A549 (cell line): ENCODE results near the gene TPPP2. TPM values are rescaled to one million over a fixed set of nuclear protein-coding genes. Genes with fewer than 3 reads are reported as not detected.

Source experiments
- ATAC-seq, 2 experiments: fragments of 200-7000 bp in 1 of 2; fragments of >200 bp in 1 of 2; cut with Nextera tagmentation in 1 of 2; cut with Tn5 transposase in 1 of 2; 3 replicates each; pipeline versions ENCODE4 v1.8.0 to v1.9.1; 2018 to 2020; ENCODE audit warnings: mild to moderate bottlenecking in 1 of 2, moderate library complexity in 1 of 2
- CTCF ChIA-PET: fragments of 300-600 bp; sonication (Branson Sonifier 250); formaldehyde crosslinking; extraction: SDS; loops from one replicate; lab custom pipeline; 2021; ENCODE audit warnings: antibody characterized with exemption, inconsistent platforms; lab: Yijun Ruan, JAX
- POLR2A ChIA-PET: fragments of 350-600 bp; formaldehyde crosslinking; extraction: SDS; loops from one replicate; lab custom pipeline; 2021; ENCODE audit warnings: antibody characterized with exemption, inconsistent platforms; lab: Yijun Ruan, JAX
- DNase-seq, 2 experiments: peaks; one replicate each; pipeline versions ENCODE4 v3.0.0 to v3.0.0-alpha.2; 2011 to 2016; ENCODE audit warnings: low read depth in 1 of 2, low spot score in 1 of 2
- FAIRE-seq: peaks from 2 replicates; lab custom pipeline; 2011; peaks lifted over from hg19 to GRCh38; lab: Jason Lieb, UNC
- H3K27ac ChIP-seq, 2 experiments: fragments of >200 bp; sonication (Bioruptor Twin); formaldehyde crosslinking; 3 replicates each; pipeline ENCODE4 v1.5.1; 2016 to 2017
- H3K4me1 ChIP-seq: fragments of >200 bp; sonication (Bioruptor Twin); formaldehyde crosslinking; 3 replicates; pipeline ENCODE4 v1.6.1; 2016
- H3K4me2 ChIP-seq: fragments of >200 bp; sonication (Bioruptor Twin); formaldehyde crosslinking; 3 replicates; pipeline ENCODE4 v1.6.1; 2016
- H3K4me3 ChIP-seq: fragments of >200 bp; sonication (Bioruptor Twin); formaldehyde crosslinking; 3 replicates; pipeline ENCODE4 v1.5.1; 2016
- H3K9me3 ChIP-seq: fragments of >200 bp; sonication (Bioruptor Twin); formaldehyde crosslinking; 3 replicates; pipeline ENCODE4 v1.6.1; 2016
- CBX2 ChIP-seq: fragments of 200-600 bp; sonication (generic); IDR thresholded peaks from 2 replicates; pipeline ENCODE4 v1.6.1; 2016; ENCODE audit warnings: low read depth, mild to moderate bottlenecking, borderline replicate concordance
- CEBPB ChIP-seq, 2 experiments: fragments of >200 bp in 1 of 2; sonication (Bioruptor Twin) in 1 of 2; formaldehyde crosslinking in 1 of 2; IDR thresholded peaks; 2 replicates each; pipeline ENCODE4 v1.6.1; 2012 to 2016
- E2F6 ChIP-seq: IDR thresholded peaks from 2 replicates; pipeline ENCODE4 v1.6.1; 2012; ENCODE audit warnings: low read depth, borderline replicate concordance
- EHF ChIP-seq: fragments of 250-450 bp; sonication (Bioruptor Pico); IDR thresholded peaks from 2 replicates; pipeline ENCODE4 v1.5.0; 2020; ENCODE audit warnings: mild to moderate bottlenecking
- EHMT2 ChIP-seq: fragments of 200-600 bp; sonication (generic); IDR thresholded peaks from 2 replicates; pipeline ENCODE4 v1.6.1; 2016; ENCODE audit warnings: antibody characterized with exemption, low read depth, mild to moderate bottlenecking, moderate library complexity
- ELK1 ChIP-seq: fragments of 150-350 bp; IDR thresholded peaks from 2 replicates; pipeline ENCODE4 v1.6.1; 2014; ENCODE audit warnings: low read depth, mild to moderate bottlenecking, low read length
- GATA3 ChIP-seq: IDR thresholded peaks from 2 replicates; pipeline ENCODE4 v1.6.1; 2012; ENCODE audit warnings: borderline replicate concordance
- HDAC2 ChIP-seq: fragments of 200-600 bp; sonication (generic); IDR thresholded peaks from 2 replicates; pipeline ENCODE4 v1.6.1; 2016
- HEYL ChIP-seq: fragments of 250-450 bp; sonication (Bioruptor Pico); IDR thresholded peaks from 2 replicates; pipeline ENCODE4 v1.8.0; 2021; ENCODE audit warnings: mild to moderate bottlenecking, moderate library complexity
- HOXB13 ChIP-seq: fragments of 250-450 bp; sonication (Bioruptor Pico); IDR thresholded peaks from 2 replicates; pipeline ENCODE4 v1.5.0; 2020; ENCODE audit warnings: low read depth, mild to moderate bottlenecking, moderate library complexity
- HOXB5 ChIP-seq: fragments of 250-450 bp; sonication (Bioruptor Pico); IDR thresholded peaks from 2 replicates; pipeline ENCODE4 v1.5.0; 2020; ENCODE audit warnings: mild to moderate bottlenecking, moderate library complexity
- JUN ChIP-seq, 2 experiments: fragments of >200 bp; sonication (Bioruptor Twin); formaldehyde crosslinking; IDR thresholded peaks; 2 replicates in 1 of 2; 3 replicates in 1 of 2; pipeline ENCODE4 v1.6.1; 2016 to 2017
- JUNB ChIP-seq: fragments of >200 bp; sonication (Bioruptor Twin); formaldehyde crosslinking; IDR thresholded peaks from 2 replicates; pipeline ENCODE4 v1.6.1; 2016
- KDM5A ChIP-seq: fragments of 200-600 bp; sonication (generic); IDR thresholded peaks from 2 replicates; pipeline ENCODE4 v1.6.1; 2016; ENCODE audit warnings: antibody characterized with exemption, mild to moderate bottlenecking
- MAX ChIP-seq: IDR thresholded peaks from 2 replicates; pipeline ENCODE4 v1.6.1; 2012
- MYC ChIP-seq: IDR thresholded peaks from 2 replicates; pipeline ENCODE4 v1.6.1; 2012; ENCODE audit warnings: mild to moderate bottlenecking, inconsistent platforms, low read length, improper control_type of control experiment, borderline replicate concordance
- NPAS2 ChIP-seq: fragments of 250-450 bp; sonication (Bioruptor Pico); IDR thresholded peaks from 2 replicates; pipeline ENCODE4 v1.8.0; 2022; ENCODE audit warnings: mild to moderate bottlenecking, moderate library complexity, borderline replicate concordance
- NR3C1 ChIP-seq: fragments of >200 bp; sonication (Bioruptor Twin); formaldehyde crosslinking; IDR thresholded peaks from 3 replicates; pipeline ENCODE4 v1.6.1; 2017
- RAD21 ChIP-seq, 2 experiments: fragments of >200 bp in 1 of 2; sonication (Bioruptor Twin) in 1 of 2; formaldehyde crosslinking in 1 of 2; IDR thresholded peaks in 1 of 2; conservative IDR thresholded peaks in 1 of 2; 2 replicates in 1 of 2; 3 replicates in 1 of 2; pipeline ENCODE4 v1.6.1; 2012 to 2018; ENCODE audit warnings: inconsistent platforms in 1 of 2
- REST ChIP-seq: fragments of 200-600 bp; sonication (generic); IDR thresholded peaks from 2 replicates; pipeline ENCODE4 v1.6.1; 2016; ENCODE audit warnings: antibody characterized with exemption, mild to moderate bottlenecking, moderate library complexity
- RNF2 ChIP-seq: fragments of 200-600 bp; sonication (generic); IDR thresholded peaks from 2 replicates; pipeline ENCODE4 v1.6.1; 2016; ENCODE audit warnings: low read depth, mild to moderate bottlenecking, antibody characterized with exemption, moderate library complexity, borderline replicate concordance
- USF2 ChIP-seq: fragments of 450-650 bp; IDR thresholded peaks from 2 replicates; pipeline ENCODE4 v1.6.1; 2014; ENCODE audit warnings: antibody characterized with exemption
- WGBS: methylation state at CpG from one replicate; pipeline ENCODE4 v1.1.6; 2017; ENCODE audit errors: missing lambda C conversion rate; 5-methylcytosine and 5-hydroxymethylcytosine counted together
- polyA plus RNA-seq, 4 experiments: library from polyadenylated mRNA; depleted of rRNA in 3 of 4; stranded (reverse); fragments of >200 nt; fragmentation: RNase III in 1 of 4; extraction: RNeasy Plus Mini Kit Qiagen cat#74134 plus additional on column Dnase treatment in 1 of 4; gene quantifications; 2 replicates in 3 of 4; 3 replicates in 1 of 4; pipeline ENCODE4 v1.2.3, GENCODE V29; 2011 to 2017

The TPPP2 gene
- polyA plus RNA-seq, 2 of the 4 experiments (the other 2 are of a cell fraction) = not detected

- 90% methylated on average over 3 of the region's 3 CpGs for WGBS
- Histone ChIP-seq H3K9me3 (no peaks in the 10 kb centered on the region), H3K4me1 (no peaks in the 10 kb centered on the region), H3K4me2 (no peak overlapping the region), H3K27ac (no peak overlapping the region), H3K4me3 (no peak overlapping the region)
- no peak; a peak in 1 of 6 replicates for ATAC-seq
- ChIA-PET POLR2A (no interaction called here), CTCF (interaction anchor here (0.9 to 10.9 kb wide), 9 partner anchors 19 to 140 kb away, joined by 3 to 185 read pairs (median 5); no protein-coding TSS in a partner anchor)
- TF ChIP-seq GATA3 (no peak), RAD21 (conservative IDR thresholded peaks at IDR 0.05 in 1 of 2, IDR thresholded peaks at IDR 0.05 in 1 of 2) (no peak), EHMT2 (no peak), MYC (no peak), CEBPB (IDR thresholded peaks at IDR 0.05) (no peak), HOXB13 (CRISPR knock-in tag) (no peak), HDAC2 (no peak), NR3C1 (no peak), JUNB (no peak), USF2 (no peak), ELK1 (no peak), HEYL (CRISPR knock-in tag) (no peak), HOXB5 (CRISPR knock-in tag) (no peak), E2F6 (no peak), EHF (CRISPR knock-in tag) (no peak), KDM5A (no peak), RNF2 (no peak), MAX (no peak), CBX2 (no peak), REST (no peak)
- DNase-seq = no peak
- FAIRE-seq = no peak
Observed at GRCh38 chr14:20998139-20998538, 31.9 kb upstream of the TPPP2 start.

- no peak within 1 kb of the TSS for H3K27ac ChIP-seq
- ATAC-seq (peak in 1 of 2 experiments; percentile 65; a peak in 2 of 6 replicates), DNase-seq (no peak), FAIRE-seq (no peak)
- no peaks in the 10 kb centered on the region for H3K4me1 ChIP-seq
- no peaks in the 10 kb centered on the region for H3K9me3 ChIP-seq
- H3K4me3 ChIP-seq = no peak within 1 kb of the TSS
- 55% methylated on average over 6 of the region's 6 CpGs for WGBS
- H3K4me2 ChIP-seq = no peak within 1 kb of the TSS
- ChIA-PET CTCF (interaction anchor here (1.0 to 10.9 kb wide), 6 partner anchors 18 to 141 kb away, joined by 3 to 185 read pairs (median 10); no protein-coding TSS in a partner anchor), POLR2A (no interaction called here)
- TF ChIP-seq JUN (IDR thresholded peaks at IDR 0.05) (no peak), USF2 (no peak), NPAS2 (CRISPR knock-in tag) (no peak)
Observed at GRCh38 chr14:20998674-20999366, 31.2 kb upstream of the TPPP2 start, which contains the start of gene SLC39A2. Gene SLC39A2, plus strand, starts transcription at chr14:20999293. Its CDS starts 154 bp downstream, at chr14:20999447.
